ENCODE data around the gene SPSB4. TPM values are rescaled to one million over a fixed set of nuclear protein-coding genes. Genes with fewer than 3 reads are reported as not detected.

SPSB4 gene
- total and polyA plus RNA-seq, 2 of the 13 experiments (the other 11 are each of a cell fraction or from before 2014, with no cell fraction given): not detected

GRCh38 chr3:141045849-141046248 is 5.3 kb upstream of the SPSB4 start:
- no peak overlapping the region for H3K4me3 ChIP-seq (replicated peaks in 1 of 3; ENCODE audit: insufficient read depth in 1 of 3, low read depth in 2 of 3, low read length in 3 of 3)
- no TSS peak for BruUV-seq (replicated peaks)
- 21% methylated on average over 1 of the region's 1 CpG for WGBS (ENCODE audit: low lambda C conversion rate)
- intact Hi-C loops (cut with micrococcal nuclease; ENCODE audit: unreplicated experiment): no loop called here
- no peaks in the 10 kb centered on the region for H4K20me1 ChIP-seq (ENCODE audit: insufficient read depth, low read length)
- no peak overlapping the region for H3K9ac ChIP-seq (ENCODE audit: insufficient read depth, low read depth, low read length)
- H3K36me3 ChIP-seq (replicated peaks in 1 of 2; ENCODE audit: control insufficient read depth in 1 of 2, insufficient read depth in 2 of 2, low read length in 2 of 2): no peaks in the 10 kb centered on the region
- POLR2A ChIA-PET: no interaction called here
- DNase-seq (ENCODE audit: low spot score): no peak
- no peak overlapping the region for H2AFZ ChIP-seq (ENCODE audit: low read length)
- no peak overlapping the region for H3K4me2 ChIP-seq (ENCODE audit: low read depth, low read length)
- no peak for ATAC-seq
- no peaks in the 10 kb centered on the region for H3K79me2 ChIP-seq (ENCODE audit: insufficient read depth, low read length)
- in situ Hi-C loops (cut with HindIII; ENCODE audit: extremely low pct_ligation_motif_present, low pct_unique_long_range_greater_than_20kb): no loop called here
- no peak for FAIRE-seq
- H3K27me3 ChIP-seq (ENCODE audit: control insufficient read depth in 1 of 2, insufficient read depth in 2 of 2, low read length in 2 of 2): peaks cover 0 to 19% of the 10 kb centered on the region in 2 experiments; a peak in 3 of 5 replicates
- no peak overlapping the region for H3K27ac ChIP-seq (ENCODE audit: extremely low read length, insufficient read depth, low read length)
- TF ChIP-seq ZNF580 (CRISPR knock-in tag; IDR thresholded peaks at IDR 0.05; ENCODE audit: borderline replicate concordance, low read depth) (no peak), ZNF24 (IDR thresholded peaks at IDR 0.05) (no peak), NR2F1 (CRISPR knock-in tag; IDR thresholded peaks at IDR 0.05) (no peak), TFDP1 (CRISPR knock-in tag; IDR thresholded peaks at IDR 0.05; ENCODE audit: borderline replicate concordance) (no peak), ATF6 (CRISPR knock-in tag; conservative IDR thresholded peaks at IDR 0.05) (no peak), ZSCAN22 (CRISPR knock-in tag; IDR thresholded peaks at IDR 0.05) (no peak), ZNF530 (CRISPR knock-in tag; IDR thresholded peaks at IDR 0.05; ENCODE audit: low read depth) (no peak), NFYC (CRISPR knock-in tag; IDR thresholded peaks at IDR 0.05) (no peak)
- CTCF ChIA-PET (ENCODE audit: low intra/inter-chr PET ratio, low total read pairs): no interaction called here
- H3K9me3 ChIP-seq (ENCODE audit: low read length): no peaks in the 10 kb centered on the region
- H3K4me1 ChIP-seq (ENCODE audit: insufficient read depth, low read length): no peaks in the 10 kb centered on the region
